SK-N-SH (cell line): ENCODE measurements around the gene BCL2A1. TPM values are rescaled to one million over a fixed set of nuclear protein-coding genes. Genes with fewer than 3 reads are reported as not detected.

Experiments
- CTCF ChIA-PET: fragments of 300-600, 350-600 bp; formaldehyde crosslinking; extraction: SDS; loops from one replicate; lab custom pipeline; 2021; lab: Yijun Ruan, JAX
- POLR2A ChIA-PET: fragments of 350-600 bp; sonication (Branson Sonifier 250); formaldehyde crosslinking; extraction: SDS; loops from one replicate; lab custom pipeline; 2020; ENCODE audit warnings: antibody characterized with exemption, inconsistent platforms; lab: Yijun Ruan, JAX
- DNase-seq: peaks from one replicate; pipeline ENCODE4 v3.0.0; 2012
- H2AFZ ChIP-seq: fragments of 200-600 bp; sonication (generic); 2 replicates; pipeline ENCODE4 v1.8.1; 2016; ENCODE audit warnings: antibody characterized with exemption, mild to moderate bottlenecking, low read depth
- H3F3A ChIP-seq: fragments of 200-600 bp; sonication (generic); replicated peaks from 2 replicates; pipeline ENCODE3; 2016; ENCODE audit warnings: antibody characterized with exemption, mild to moderate bottlenecking; ENCODE audit not compliant: insufficient read depth
- H3K27ac ChIP-seq, 2 experiments: fragments of 200-500 bp in 1 of 2; fragments of 200-600 bp in 1 of 2; sonication (Bioruptor generic) in 1 of 2; sonication (generic), shearing (Covaris generic) in 1 of 2; 2 replicates each; pipeline versions ENCODE4 v1.5.1 to v1.6.1; 2014 to 2016; ENCODE audit warnings: low read depth in 2 of 2, inconsistent platforms in 1 of 2, low read length in 1 of 2, mild to moderate bottlenecking in 1 of 2, mixed read lengths in 1 of 2
- H3K27me3 ChIP-seq: fragments of 200-600 bp; sonication (generic), shearing (Covaris generic); 2 replicates; pipeline ENCODE4 v1.6.1; 2016; ENCODE audit warnings: mixed run types; ENCODE audit not compliant: insufficient read depth
- H3K36me3 ChIP-seq, 2 experiments: fragments of 200-500 bp in 1 of 2; fragments of 200-600 bp in 1 of 2; sonication (Bioruptor generic) in 1 of 2; sonication (generic) in 1 of 2; replicated peaks in 1 of 2; 2 replicates each; pipeline versions ENCODE3 to v1.5.1; 2014 to 2016; ENCODE audit warnings: low read length in 1 of 2, mild to moderate bottlenecking in 1 of 2; ENCODE audit not compliant: insufficient read depth in 2 of 2, control insufficient read depth in 1 of 2
- H3K4me1 ChIP-seq, 2 experiments: fragments of 200-500 bp in 1 of 2; fragments of 200-600 bp in 1 of 2; sonication (Bioruptor generic) in 1 of 2; sonication (generic), shearing (Covaris generic) in 1 of 2; 2 replicates each; pipeline versions ENCODE4 v1.5.1 to v1.6.1; 2014 to 2016; ENCODE audit warnings: low read depth in 1 of 2, low read length in 1 of 2, mixed run types in 1 of 2; ENCODE audit not compliant: insufficient read depth in 2 of 2, control insufficient read depth in 1 of 2
- H3K4me2 ChIP-seq: fragments of 200-600 bp; sonication (generic), shearing (Covaris generic); 2 replicates; pipeline ENCODE4 v1.6.1; 2017; ENCODE audit warnings: mixed run types
- H3K4me3 ChIP-seq, 2 experiments: fragments of 200-500 bp in 1 of 2; fragments of 200-600 bp in 1 of 2; sonication (Bioruptor generic) in 1 of 2; sonication (generic), shearing (Covaris generic) in 1 of 2; 2 replicates each; pipeline versions ENCODE4 v1.5.1 to v1.8.1; 2014 to 2016; ENCODE audit warnings: low read depth in 2 of 2, inconsistent platforms in 1 of 2, low read length in 1 of 2, mild to moderate bottlenecking in 1 of 2, mixed read lengths in 1 of 2, moderate library complexity in 1 of 2
- H3K79me2 ChIP-seq: fragments of 200-600 bp; sonication (generic); 2 replicates; pipeline ENCODE4 v1.8.1; 2017; ENCODE audit warnings: mild to moderate bottlenecking; ENCODE audit not compliant: insufficient read depth
- H3K9ac ChIP-seq: fragments of 200-600 bp; sonication (generic); 2 replicates; pipeline ENCODE4 v1.6.1; 2017; ENCODE audit warnings: mixed run types
- H3K9me2 ChIP-seq: fragments of 200-600 bp; sonication (generic); 2 replicates; pipeline ENCODE4 v1.6.1; 2017; ENCODE audit warnings: mixed run types
- H3K9me3 ChIP-seq: fragments of 200-600 bp; sonication (generic); 2 replicates; pipeline ENCODE4 v1.6.1; 2017; ENCODE audit warnings: mixed run types, mild to moderate bottlenecking, moderate library complexity
- H4K20me1 ChIP-seq: fragments of 200-600 bp; sonication (generic); 2 replicates; pipeline ENCODE4 v1.6.1; 2017; ENCODE audit warnings: mild to moderate bottlenecking, mixed run types; ENCODE audit not compliant: insufficient read depth
- EP300 ChIP-seq, 2 experiments: IDR thresholded peaks; 2 replicates each; pipeline versions ENCODE4 v1.4.0 to v1.6.1; 2012; ENCODE audit warnings: borderline replicate concordance in 1 of 2, low read depth in 1 of 2, low read length in 1 of 2
- FOSL2 ChIP-seq: IDR thresholded peaks from 2 replicates; pipeline ENCODE4 v1.4.0; 2012; ENCODE audit warnings: low read depth, mild to moderate bottlenecking, moderate library complexity, borderline replicate concordance
- FOXM1 ChIP-seq: IDR thresholded peaks from 2 replicates; pipeline ENCODE4 v1.4.0; 2012; ENCODE audit warnings: low read depth, mild to moderate bottlenecking
- GATA2 ChIP-seq: sonication (generic); formaldehyde crosslinking; IDR thresholded peaks from 2 replicates; pipeline ENCODE4 v1.5.0; 2020; ENCODE audit warnings: mild to moderate bottlenecking, missing genetic modification reagents
- IRF3 ChIP-seq: fragments of 150-350 bp; IDR thresholded peaks from 2 replicates; pipeline ENCODE4 v1.6.1; 2016; ENCODE audit warnings: mild to moderate bottlenecking, low read depth, low read length
- MAX ChIP-seq: IDR thresholded peaks from 2 replicates; pipeline ENCODE4 v1.4.0; 2012; ENCODE audit warnings: low read depth
- MXI1 ChIP-seq: IDR thresholded peaks from 2 replicates; pipeline ENCODE4 v1.6.1; 2012; ENCODE audit warnings: mild to moderate bottlenecking, low read depth, low read length, improper control_type of control experiment
- NFIC ChIP-seq: IDR thresholded peaks from 2 replicates; pipeline ENCODE4 v1.4.0; 2012; ENCODE audit warnings: borderline replicate concordance
- PBX3 ChIP-seq: IDR thresholded peaks from 2 replicates; pipeline ENCODE4; 2012
- RAD21 ChIP-seq: IDR thresholded peaks from 2 replicates; pipeline ENCODE4 v1.6.1; 2012; ENCODE audit warnings: mild to moderate bottlenecking, low read length
- SMC3 ChIP-seq: IDR thresholded peaks from 2 replicates; pipeline ENCODE4 v1.6.1; 2012; ENCODE audit warnings: low read depth, low read length, improper control_type of control experiment
- TAF1 ChIP-seq: IDR thresholded peaks from 2 replicates; pipeline ENCODE4 v1.6.1; 2012; ENCODE audit warnings: low read depth, mild to moderate bottlenecking, low read length, moderate library complexity, borderline replicate concordance
- TCF12 ChIP-seq: IDR thresholded peaks from 2 replicates; pipeline ENCODE4 v1.4.0; 2012
- TEAD4 ChIP-seq: IDR thresholded peaks from 2 replicates; pipeline ENCODE4 v1.4.0; 2012; ENCODE audit warnings: mild to moderate bottlenecking, borderline replicate concordance; ENCODE audit not compliant: insufficient read depth
- ZBTB33 ChIP-seq: IDR thresholded peaks from 2 replicates; pipeline ENCODE4 v1.4.0; 2012; ENCODE audit warnings: low read depth, borderline replicate concordance
- WGBS: methylation state at CpG from one replicate; pipeline ENCODE4 v1.1.6; 2017; ENCODE audit warnings: low lambda C conversion rate; 5-methylcytosine and 5-hydroxymethylcytosine counted together
- polyA plus RNA-seq, 3 experiments: library from polyadenylated mRNA; depleted of rRNA; stranded (reverse); fragments of >200 nt; gene quantifications; 2 replicates each; pipeline ENCODE4 v1.2.3, GENCODE V29; 2012
- TF ChIP-seq, protein P1 (sequence below): fragments of 150-350 bp; IDR thresholded peaks from 2 replicates; pipeline ENCODE4 v1.6.1; 2017; ENCODE audit warnings: antibody characterized with exemption, low read length, low read depth, borderline replicate concordance

BCL2A1 gene
- polyA plus RNA-seq, 1 of the 3 experiments (the other 2 are of a cell fraction): 0.08 TPM

DNA sequence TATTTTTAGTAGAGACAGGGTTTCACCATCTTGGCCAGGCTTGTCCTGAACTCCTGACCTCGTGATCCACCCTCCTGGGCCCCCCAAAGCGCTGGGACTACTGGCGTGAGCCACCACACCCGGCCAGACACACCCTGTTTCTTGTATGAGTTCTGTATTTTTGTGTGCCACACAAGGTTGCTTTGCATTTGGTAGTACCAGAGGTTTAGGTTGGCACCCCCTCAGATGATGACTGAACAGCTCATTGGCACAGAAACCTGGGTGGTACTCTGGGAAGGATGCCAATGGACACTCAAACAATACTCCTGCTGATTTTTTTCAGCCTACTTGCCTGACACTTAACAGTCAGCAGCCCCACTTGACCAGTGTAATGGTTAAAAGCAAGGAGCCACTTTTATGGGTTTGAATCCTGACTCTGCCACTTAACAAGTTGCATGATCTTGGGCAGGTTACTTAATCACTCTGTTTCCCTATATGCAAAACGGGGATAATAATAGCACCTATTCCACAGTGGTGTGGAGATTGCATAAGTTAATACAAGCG, 39.2 kb upstream of the BCL2A1 start:
- Histone ChIP-seq H3K4me1 (peaks cover 0 to 4% of the 10 kb centered on the region in 2 experiments; a peak in 1 of 4 replicates), H3K9me3 (no peaks in the 10 kb centered on the region), H4K20me1 (no peaks in the 10 kb centered on the region), H3K4me3 (no peak overlapping the region), H3K9me2 (no peaks in the 10 kb centered on the region), H3K36me3 (no peaks in the 10 kb centered on the region), H3K79me2 (no peaks in the 10 kb centered on the region), H2AFZ (no peak overlapping the region), H3F3A (peaks cover 5% of the 10 kb centered on the region), H3K9ac (no peak overlapping the region; the same call in 1 of the 2 replicates), H3K27ac (peak overlapping the region in 1 of 2 experiments; percentile 69; a peak in 2 of 4 replicates), H3K4me2 (0 out of 2 replicates have a peak overlapping the region, but pooled peaks have one; percentile 8), H3K27me3 (no peaks in the 10 kb centered on the region)
- ChIA-PET POLR2A (no interaction called here), CTCF (no interaction called here)
- DNase-seq: no peak
- TF ChIP-seq MXI1 (no peak), FOSL2 (no peak), TAF1 (no peak), NFIC (peak; percentile 67), RAD21 (no peak), MAX (no peak), FOXM1 (no peak), TEAD4 (no peak), PBX3 (no peak), TCF12 (peak; percentile 34; the same call in 1 of the 2 replicates), IRF3 (no peak), ZBTB33 (no peak), SMC3 (no peak), EP300 (IDR thresholded peaks at IDR 0.05; ENCODE audit: borderline replicate concordance in 1 of 2, low read depth in 1 of 2, low read length in 1 of 2) (peak in 1 of 2 experiments; percentile 18; a peak in 1 of 4 replicates), GATA2 (CRISPR knock-in tag) (no peak)
- TF ChIP-seq, protein P1, sequence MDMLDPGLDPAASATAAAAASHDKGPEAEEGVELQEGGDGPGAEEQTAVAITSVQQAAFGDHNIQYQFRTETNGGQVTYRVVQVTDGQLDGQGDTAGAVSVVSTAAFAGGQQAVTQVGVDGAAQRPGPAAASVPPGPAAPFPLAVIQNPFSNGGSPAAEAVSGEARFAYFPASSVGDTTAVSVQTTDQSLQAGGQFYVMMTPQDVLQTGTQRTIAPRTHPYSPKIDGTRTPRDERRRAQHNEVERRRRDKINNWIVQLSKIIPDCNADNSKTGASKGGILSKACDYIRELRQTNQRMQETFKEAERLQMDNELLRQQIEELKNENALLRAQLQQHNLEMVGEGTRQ: no peak
- 70% methylated on average over 6 of the region's 6 CpGs for WGBS
